DND-41 (cell line): ENCODE measurements around the gene GPC6.

Source experiments
- ATAC-seq: fragments of 200-7000 bp; cut with Tn5 transposase; 3 replicates; pipeline ENCODE4 v1.9.1; 2021; ENCODE audit warnings: low read depth; ENCODE audit not compliant: insufficient read depth
- DNase-seq: peaks from one replicate; pipeline ENCODE4 v3.0.0-alpha.2; 2020
- H2AFZ ChIP-seq: 2 replicates; pipeline ENCODE4 v1.6.0; 2012; ENCODE audit warnings: low read depth, low read length
- H3K27ac ChIP-seq: 2 replicates; pipeline ENCODE4 v1.5.1; 2012; ENCODE audit warnings: low read length, inconsistent platforms
- H3K27me3 ChIP-seq: fragments of 200-600 bp; sonication (generic); 2 replicates; pipeline ENCODE4 v1.6.0; 2012; ENCODE audit warnings: low read length, mild to moderate bottlenecking, inconsistent platforms; ENCODE audit not compliant: insufficient read depth, poor library complexity
- H3K36me3 ChIP-seq: 2 replicates; pipeline ENCODE4 v1.5.1; 2012; ENCODE audit warnings: low read length, inconsistent platforms; ENCODE audit not compliant: insufficient read depth
- H3K4me1 ChIP-seq: 2 replicates; pipeline ENCODE4 v1.5.1; 2012; ENCODE audit warnings: mild to moderate bottlenecking, low read length; ENCODE audit not compliant: insufficient read depth
- H3K4me2 ChIP-seq: 2 replicates; pipeline ENCODE4 v1.6.0; 2012; ENCODE audit warnings: mild to moderate bottlenecking, moderate library complexity, low read length, inconsistent platforms; ENCODE audit not compliant: insufficient read depth
- H3K4me3 ChIP-seq, 2 experiments: fragments of 200-600 bp in 1 of 2; shearing (Covaris generic) in 1 of 2; 2 replicates each; pipeline ENCODE4 v1.5.1; 2012 to 2016; ENCODE audit warnings: inconsistent platforms in 2 of 2, low read length in 2 of 2, mild to moderate bottlenecking in 2 of 2, low read depth in 1 of 2, moderate library complexity in 1 of 2
- H3K79me2 ChIP-seq: 2 replicates; pipeline ENCODE4 v1.6.0; 2012; ENCODE audit warnings: low read length, inconsistent platforms; ENCODE audit not compliant: insufficient read depth
- H3K9ac ChIP-seq: 2 replicates; pipeline ENCODE4 v1.6.0; 2012; ENCODE audit warnings: low read depth, mild to moderate bottlenecking, inconsistent platforms, low read length, moderate library complexity
- H3K9me3 ChIP-seq: 2 replicates; pipeline ENCODE4 v1.5.1; 2012; ENCODE audit warnings: low read length, moderate library complexity, mild to moderate bottlenecking, inconsistent platforms; ENCODE audit not compliant: insufficient read depth, severe bottlenecking
- H4K20me1 ChIP-seq: 2 replicates; pipeline ENCODE4 v1.6.0; 2012; ENCODE audit warnings: low read length; ENCODE audit not compliant: insufficient read depth
- EZH2 ChIP-seq: IDR thresholded peaks from 3 replicates; pipeline ENCODE4 v1.6.1; 2012; ENCODE audit warnings: borderline replicate concordance, low read depth, mild to moderate bottlenecking, moderate library complexity, low read length, inconsistent platforms; ENCODE audit not compliant: severe bottlenecking
- TF ChIP-seq, protein P1 (sequence below): IDR thresholded peaks from 2 replicates; pipeline ENCODE4 v1.5.1; 2012; ENCODE audit warnings: borderline replicate concordance, low read length, moderate library complexity, mild to moderate bottlenecking; ENCODE audit not compliant: poor library complexity, severe bottlenecking; ENCODE audit errors: extremely low read depth

The GPC6 gene

GRCh38 chr13:93721483-93721882 is 494.9 kb downstream of the GPC6 start:
- Histone ChIP-seq H3K79me2 (no peaks in the 10 kb centered on the region), H2AFZ (no peak overlapping the region), H3K4me2 (no peak overlapping the region), H3K27ac (no peak overlapping the region), H3K27me3 (no peaks in the 10 kb centered on the region), H4K20me1 (no peaks in the 10 kb centered on the region), H3K36me3 (no peaks in the 10 kb centered on the region), H3K4me3 (no peak overlapping the region), H3K9ac (no peak overlapping the region), H3K4me1 (no peaks in the 10 kb centered on the region), H3K9me3 (no peaks in the 10 kb centered on the region)
- no peak for TF ChIP-seq EZH2
- TF ChIP-seq, protein P1, sequence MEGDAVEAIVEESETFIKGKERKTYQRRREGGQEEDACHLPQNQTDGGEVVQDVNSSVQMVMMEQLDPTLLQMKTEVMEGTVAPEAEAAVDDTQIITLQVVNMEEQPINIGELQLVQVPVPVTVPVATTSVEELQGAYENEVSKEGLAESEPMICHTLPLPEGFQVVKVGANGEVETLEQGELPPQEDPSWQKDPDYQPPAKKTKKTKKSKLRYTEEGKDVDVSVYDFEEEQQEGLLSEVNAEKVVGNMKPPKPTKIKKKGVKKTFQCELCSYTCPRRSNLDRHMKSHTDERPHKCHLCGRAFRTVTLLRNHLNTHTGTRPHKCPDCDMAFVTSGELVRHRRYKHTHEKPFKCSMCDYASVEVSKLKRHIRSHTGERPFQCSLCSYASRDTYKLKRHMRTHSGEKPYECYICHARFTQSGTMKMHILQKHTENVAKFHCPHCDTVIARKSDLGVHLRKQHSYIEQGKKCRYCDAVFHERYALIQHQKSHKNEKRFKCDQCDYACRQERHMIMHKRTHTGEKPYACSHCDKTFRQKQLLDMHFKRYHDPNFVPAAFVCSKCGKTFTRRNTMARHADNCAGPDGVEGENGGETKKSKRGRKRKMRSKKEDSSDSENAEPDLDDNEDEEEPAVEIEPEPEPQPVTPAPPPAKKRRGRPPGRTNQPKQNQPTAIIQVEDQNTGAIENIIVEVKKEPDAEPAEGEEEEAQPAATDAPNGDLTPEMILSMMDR: no peak
- no peak for ATAC-seq
- no peak for DNase-seq

DNA sequence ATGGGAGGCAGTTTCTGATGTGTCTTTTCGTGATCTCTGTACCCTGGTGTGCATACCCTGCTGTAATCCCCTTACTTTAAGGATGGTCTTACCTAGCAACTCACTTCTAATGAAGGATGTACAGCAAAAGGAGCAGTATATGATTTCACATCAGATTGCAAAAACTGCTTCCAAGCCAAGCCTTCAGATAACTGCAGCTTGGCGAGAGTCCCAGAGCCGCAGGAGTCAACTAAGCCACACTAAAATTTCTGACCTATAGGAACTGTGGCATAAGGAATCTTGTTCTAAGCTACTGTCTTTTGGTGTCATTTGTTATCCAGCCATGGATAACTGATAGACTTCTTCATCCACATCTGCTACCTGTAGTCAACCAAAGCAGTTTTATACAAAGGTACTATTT is 496.7 kb downstream of the GPC6 start:
- no peak for DNase-seq
- H3K9me3 ChIP-seq: no peaks in the 10 kb centered on the region

DNA sequence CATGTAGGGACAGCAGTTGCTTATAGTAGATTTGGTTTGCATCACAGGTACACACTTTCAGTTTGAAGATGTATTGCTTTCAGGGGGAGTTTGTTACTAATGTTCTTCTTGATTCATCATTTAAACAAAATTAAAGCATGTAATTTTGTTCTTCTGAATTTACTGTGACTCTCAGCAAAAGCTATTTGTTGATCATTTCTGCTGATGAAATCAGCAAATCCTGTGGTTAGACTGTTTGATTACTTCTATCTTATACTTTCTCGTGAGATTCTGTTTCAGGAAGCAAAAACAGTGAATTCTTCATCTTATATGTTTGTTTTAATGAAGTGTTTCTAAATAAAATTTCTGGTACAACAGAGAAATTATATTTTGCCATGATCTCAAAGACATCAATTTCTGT is 497.6 kb downstream of the GPC6 start:
- no peak for TF ChIP-seq EZH2
- TF ChIP-seq, protein P1: no peak
- no peaks in the 10 kb centered on the region for H3K36me3 ChIP-seq
- H3K9me3 ChIP-seq: no peaks in the 10 kb centered on the region
- no peak overlapping the region for H2AFZ ChIP-seq
- no peaks in the 10 kb centered on the region for H3K79me2 ChIP-seq
- ATAC-seq (no peak), DNase-seq (no peak)
- no peak overlapping the region for H3K27ac ChIP-seq
- no peaks in the 10 kb centered on the region for H3K27me3 ChIP-seq
- no peak overlapping the region for H3K9ac ChIP-seq
- H3K4me1 ChIP-seq: no peaks in the 10 kb centered on the region
- no peak overlapping the region for H3K4me2 ChIP-seq
- H3K4me3 ChIP-seq: no peak overlapping the region
- H4K20me1 ChIP-seq: no peaks in the 10 kb centered on the region

More for the DNA sequence above, 496.7 kb downstream of the GPC6 start:
- H3K9ac ChIP-seq: no peak overlapping the region
- ATAC-seq: no peak
- no peaks in the 10 kb centered on the region for H4K20me1 ChIP-seq
- no peaks in the 10 kb centered on the region for H3K79me2 ChIP-seq
- no peak overlapping the region for H3K4me3 ChIP-seq
- no peaks in the 10 kb centered on the region for H3K36me3 ChIP-seq
- no peak overlapping the region for H2AFZ ChIP-seq
- no peak overlapping the region for H3K4me2 ChIP-seq
- no peaks in the 10 kb centered on the region for H3K4me1 ChIP-seq
- H3K27ac ChIP-seq: no peak overlapping the region
- TF ChIP-seq, protein P1: no peak
- no peaks in the 10 kb centered on the region for H3K27me3 ChIP-seq
